HG02885 (cell line): ENCODE results near the gene ST6GALNAC2.
"Not testable (repeated sequence)": the region's sequence is repeated elsewhere in the genome, so short reads cannot be mapped to it uniquely, and the experiment has no call there.

Source experiments
- ATAC-seq: cut with Tn5 transposase; IDR thresholded peaks from one replicate; pipeline ENCODE4 v1.9.1; 2021; ENCODE audit warnings: mild to moderate bottlenecking; ENCODE audit not compliant: unreplicated experiment, poor library complexity

Gene ST6GALNAC2

GRCh38 chr17:76530811-76531485 lies 54.7 kb downstream of the ST6GALNAC2 start:
- no peak for ATAC-seq

DNA sequence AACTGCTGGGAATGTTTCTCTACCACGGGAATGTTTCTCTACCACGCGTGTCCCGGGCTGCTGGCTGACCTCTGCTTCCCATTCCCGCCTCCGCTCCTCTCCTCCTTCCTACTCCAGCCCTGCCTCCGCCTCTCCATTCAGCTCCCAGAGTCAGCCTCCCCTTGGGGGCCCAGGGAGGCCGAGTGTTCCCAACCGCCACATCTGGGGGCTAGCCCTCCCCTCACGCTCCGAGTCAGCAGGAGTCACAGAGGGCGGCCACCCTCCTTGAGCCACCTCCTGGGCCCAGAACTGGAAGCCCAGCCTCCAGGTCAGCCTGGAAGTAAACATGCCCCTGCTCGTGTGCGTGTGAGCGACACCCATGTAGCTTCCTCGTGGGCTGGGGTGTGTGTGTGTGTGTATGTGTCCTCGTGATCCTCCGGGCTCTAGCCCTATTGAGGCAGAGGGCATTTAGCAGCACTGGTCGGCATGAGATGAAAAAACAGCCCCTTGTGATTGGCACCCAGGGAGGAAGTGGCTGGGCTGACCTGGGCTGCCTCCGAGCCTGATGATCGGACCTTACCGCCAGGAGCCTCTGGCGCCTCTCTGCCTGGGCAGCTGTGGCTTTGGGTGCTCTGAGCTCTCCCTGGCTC lies 55.5 kb downstream of the ST6GALNAC2 start:
- no peak for ATAC-seq

DNA sequence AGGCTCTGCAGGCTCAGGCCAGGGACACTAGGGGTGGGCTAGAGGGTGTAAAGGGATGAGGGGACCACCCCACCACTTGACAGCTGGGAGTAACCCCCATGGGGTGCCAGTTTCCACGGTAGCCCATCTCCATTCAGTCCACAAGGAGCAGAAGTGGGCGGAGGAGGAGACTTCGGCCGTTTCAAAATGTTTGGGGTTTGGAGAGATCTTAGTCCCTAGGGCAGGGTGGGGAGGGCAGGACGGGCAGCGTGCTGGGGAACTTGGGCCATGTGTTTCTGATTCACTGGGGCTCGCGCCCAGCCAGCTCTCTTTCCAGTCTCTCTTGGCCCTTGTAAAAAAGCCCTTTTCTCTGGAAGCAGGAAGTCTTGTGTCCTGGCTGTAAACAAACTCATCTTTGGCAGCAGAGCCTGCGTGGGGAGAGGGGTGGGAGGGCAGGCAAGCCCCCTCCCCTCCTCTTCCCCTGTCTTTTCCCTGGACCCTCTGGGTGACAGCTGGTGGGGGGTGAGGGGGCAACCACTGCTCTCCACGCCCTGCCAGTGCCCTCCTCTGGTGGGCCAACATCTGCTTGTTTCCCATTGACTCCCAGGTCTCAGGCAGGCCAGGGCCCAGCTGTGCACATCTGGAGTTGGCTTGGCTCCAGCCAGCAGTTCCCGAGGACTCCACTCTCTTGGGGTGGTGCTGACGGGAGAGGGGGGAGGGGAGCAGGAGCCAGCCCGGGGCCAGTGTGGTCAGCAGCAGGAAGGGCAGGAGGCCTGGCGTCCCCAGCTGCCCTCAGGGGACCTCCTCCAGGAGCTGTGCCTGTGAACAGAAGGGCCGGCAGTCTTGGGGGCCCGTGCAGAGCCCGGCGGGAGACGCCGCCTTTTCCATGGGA lies 56.2 kb downstream of the ST6GALNAC2 start:
- no peak for ATAC-seq

GRCh38 chr17:76528528-76529223 lies 57.0 kb downstream of the ST6GALNAC2 start:
- ATAC-seq: no peak

- ATAC-seq: no peak
Observed at GRCh38 chr17:76528156-76528527, 57.5 kb downstream of the ST6GALNAC2 start.

GRCh38 chr17:76527430-76528111 lies 58.1 kb downstream of the ST6GALNAC2 start:
- ATAC-seq: no peak

DNA sequence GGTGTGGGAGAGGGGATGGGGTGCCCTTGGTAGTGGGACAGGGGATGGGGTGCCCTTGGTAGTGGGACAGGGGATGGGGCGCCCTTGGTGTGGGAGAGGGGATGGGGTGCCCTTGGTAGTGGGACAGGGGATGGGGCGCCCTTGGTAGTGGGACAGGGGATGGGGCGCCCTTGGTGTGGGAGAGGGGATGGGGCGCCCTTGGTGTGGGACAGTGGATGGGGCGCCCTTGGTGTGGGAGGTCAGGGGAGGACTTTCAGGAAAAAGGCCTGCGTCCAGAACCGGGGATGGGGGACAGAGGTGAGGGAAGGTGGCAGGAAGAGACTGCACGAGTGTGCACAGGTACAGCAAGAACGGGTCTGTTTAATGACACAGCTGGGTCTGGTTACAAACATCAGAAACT lies 58.6 kb downstream of the ST6GALNAC2 start:
- ATAC-seq: not testable (repeated sequence)

DNA sequence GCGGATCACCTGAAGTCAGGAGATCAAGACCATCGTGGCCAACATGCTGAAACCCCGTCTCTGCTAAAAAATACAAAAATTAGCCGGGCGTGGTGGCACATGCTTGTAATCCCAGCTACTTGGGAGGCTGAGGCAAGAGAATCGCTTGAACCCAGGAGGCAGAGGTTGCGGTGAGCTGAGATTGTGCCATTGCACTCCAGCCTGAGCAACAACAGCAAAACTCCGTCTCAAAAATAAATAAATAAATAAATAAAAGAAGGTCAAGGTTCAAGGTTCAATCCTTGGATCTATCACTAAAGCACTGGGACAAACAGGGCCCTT lies 60.2 kb downstream of the ST6GALNAC2 start:
- not testable (repeated sequence) for ATAC-seq

DNA sequence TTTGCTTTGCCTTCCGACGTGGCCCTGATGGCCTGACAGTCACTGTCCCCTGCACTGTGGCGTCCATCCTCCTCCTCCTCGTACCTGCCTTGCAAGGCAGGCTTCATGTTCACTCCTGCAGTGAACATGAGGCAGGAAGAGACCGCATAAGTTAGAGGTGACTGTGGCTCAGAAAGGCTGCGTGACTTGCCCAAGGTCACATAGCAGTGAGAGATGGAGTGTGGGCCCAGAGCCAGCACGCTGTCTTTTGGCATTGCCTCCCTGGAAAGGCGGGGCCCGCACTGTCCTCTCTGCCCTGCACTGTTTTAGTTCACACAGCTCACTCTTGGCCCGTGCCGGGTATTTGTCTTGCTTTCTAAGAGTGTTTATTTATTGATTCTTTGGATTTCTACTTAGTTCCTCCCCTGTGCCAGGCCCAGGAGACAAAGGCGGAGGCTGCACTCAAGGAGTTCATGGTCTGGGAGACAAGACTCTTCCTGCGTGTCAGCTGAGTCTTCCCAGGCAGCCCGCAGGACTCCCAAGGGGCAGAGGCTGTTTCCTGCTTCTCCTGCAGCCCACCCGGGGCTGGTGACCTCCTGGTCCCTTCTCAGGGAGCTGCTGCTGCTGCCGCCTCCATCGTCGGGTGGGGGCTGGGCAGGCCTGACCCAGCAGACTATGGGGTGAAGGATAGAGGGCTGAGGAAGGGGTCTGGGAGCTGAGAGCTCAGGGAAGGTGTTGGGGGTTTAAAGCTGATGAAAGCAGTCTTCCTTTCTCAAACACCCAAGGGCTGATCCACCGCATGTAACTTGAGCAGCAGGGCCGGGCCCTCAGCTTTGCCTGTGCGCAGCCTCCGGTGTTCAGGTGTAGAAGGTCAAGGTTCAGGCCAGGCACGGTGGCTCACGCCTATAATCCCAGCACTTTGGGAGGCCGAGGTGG lies 60.8 kb downstream of the ST6GALNAC2 start:
- no peak for ATAC-seq

- peak; percentile 40 for ATAC-seq
Observed at GRCh38 chr17:76523084-76524037, 62.3 kb downstream of the ST6GALNAC2 start.

DNA sequence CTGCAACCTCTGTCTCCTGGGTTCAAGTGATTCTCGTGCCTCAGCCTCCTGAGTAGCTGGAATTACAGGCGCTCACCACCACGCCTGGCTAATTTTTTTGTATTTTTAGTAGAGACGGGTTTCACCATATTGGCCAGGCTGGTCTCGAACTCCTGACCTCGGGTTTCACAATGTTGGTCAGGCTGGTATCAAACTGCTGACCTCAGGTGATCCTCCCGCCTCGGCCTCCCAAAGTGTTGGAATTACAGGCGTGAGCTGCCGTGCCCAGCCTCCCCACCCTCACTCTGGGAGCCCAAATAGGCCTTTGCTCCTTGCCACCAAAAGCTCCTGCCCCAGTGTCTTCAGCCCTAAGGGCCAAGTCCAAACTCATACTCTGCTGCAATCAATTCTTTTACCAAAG lies 64.0 kb downstream of the ST6GALNAC2 start:
- not testable (repeated sequence) for ATAC-seq

DNA sequence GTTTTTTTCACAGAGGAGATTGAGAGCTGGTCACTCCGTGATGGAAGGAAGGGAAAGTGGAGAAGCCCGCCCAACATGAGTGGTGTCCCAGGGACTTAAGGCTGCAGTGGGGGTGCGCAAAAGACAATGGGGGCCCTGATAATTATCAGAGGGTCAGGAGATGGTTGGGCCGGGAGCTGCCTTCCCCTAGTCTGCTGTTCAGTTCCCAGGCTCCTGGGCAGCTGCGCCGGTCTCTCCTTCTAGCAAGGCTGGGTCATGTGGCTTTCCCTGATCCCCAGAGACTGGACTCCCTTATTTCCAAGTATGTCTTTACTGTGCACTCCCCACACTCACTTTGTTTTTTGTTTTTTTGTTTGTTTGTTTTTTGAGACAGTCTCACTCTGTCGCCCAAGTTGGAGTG lies 64.4 kb downstream of the ST6GALNAC2 start:
- no peak for ATAC-seq

GRCh38 chr17:76519048-76519966 lies 66.4 kb downstream of the ST6GALNAC2 start:
- no peak for ATAC-seq

GRCh38 chr17:76517638-76518038 lies 68.0 kb downstream of the ST6GALNAC2 start:
- no peak for ATAC-seq
